Measurements from ENCODE around the gene MAFG.

- no peak for TF ChIP-seq CTCF (IDR thresholded peaks at IDR 0.05)
- TF ChIP-seq POLR2AphosphoS5 (IDR thresholded peaks at IDR 0.05), result no peak
- no peak for TF ChIP-seq POLR2A (IDR thresholded peaks at IDR 0.05)
- TF ChIP-seq EP300 (IDR thresholded peaks at IDR 0.05), result no peak
Observed at GRCh38 chr17:81925860-81926450, 1.6 kb downstream of the MAFG start.
